Measurements from ENCODE around the gene RRAGD. TPM values are rescaled to one million over a fixed set of nuclear protein-coding genes. Genes with fewer than 3 reads are reported as not detected.

RRAGD gene
- total RNA-seq, 1 donor from 2014 or later, result 5.4 TPM

DNA sequence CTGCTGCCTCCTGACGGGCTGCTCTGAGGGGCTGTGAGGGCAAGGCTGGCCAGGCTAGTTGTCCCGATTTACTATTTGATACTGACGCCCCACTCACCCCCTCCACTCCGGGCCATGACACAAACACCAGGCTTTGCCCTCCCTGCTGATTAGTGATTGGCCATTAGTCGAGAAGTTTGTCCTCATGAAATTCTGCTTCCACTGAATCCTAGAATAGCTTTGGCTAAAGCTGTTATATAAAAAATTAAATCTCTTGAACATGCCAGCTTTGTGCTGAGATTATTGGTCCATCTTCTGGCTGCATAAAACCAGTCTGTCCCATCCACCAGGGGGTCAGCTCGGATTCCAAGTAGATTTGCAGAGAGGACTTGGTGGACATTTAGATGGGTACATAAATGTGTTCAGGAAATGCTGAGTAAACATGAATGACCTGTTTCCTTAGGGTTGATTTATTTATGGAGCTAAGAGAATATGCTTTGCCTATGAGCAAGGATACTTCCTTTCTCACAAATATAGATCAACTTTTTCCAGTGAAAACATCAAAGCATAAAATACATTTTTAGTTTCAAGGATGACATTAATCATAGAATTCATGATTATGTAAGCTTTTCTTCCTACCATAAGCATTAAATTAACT is 96.7 kb downstream of the RRAGD start, which contains the start of gene GABRR2:
TSS of gene GABRR2 (minus strand) at position 51 of the 637 bp plus-strand sequence. CDS start 134 bp downstream, outside the sequence.
- H3K27me3 Mint-ChIP-seq, result no peaks in the 10 kb centered on the region
- H3K4me3 Mint-ChIP-seq, result no peak within 1 kb of the TSS
- ChIA-PET POLR2A (no interaction called here), CTCF (no interaction called here)
- peak within 1 kb of the TSS; percentile 36 for H3K27ac Mint-ChIP-seq
- intact Hi-C loops (cut with micrococcal nuclease), result no loop called here
- no peaks in the 10 kb centered on the region for H3K9me3 Mint-ChIP-seq
- H3K36me3 Mint-ChIP-seq (ENCODE audit: low read depth), result peaks cover 44% of the 10 kb centered on the region
- TF ChIP-seq, protein P1, sequence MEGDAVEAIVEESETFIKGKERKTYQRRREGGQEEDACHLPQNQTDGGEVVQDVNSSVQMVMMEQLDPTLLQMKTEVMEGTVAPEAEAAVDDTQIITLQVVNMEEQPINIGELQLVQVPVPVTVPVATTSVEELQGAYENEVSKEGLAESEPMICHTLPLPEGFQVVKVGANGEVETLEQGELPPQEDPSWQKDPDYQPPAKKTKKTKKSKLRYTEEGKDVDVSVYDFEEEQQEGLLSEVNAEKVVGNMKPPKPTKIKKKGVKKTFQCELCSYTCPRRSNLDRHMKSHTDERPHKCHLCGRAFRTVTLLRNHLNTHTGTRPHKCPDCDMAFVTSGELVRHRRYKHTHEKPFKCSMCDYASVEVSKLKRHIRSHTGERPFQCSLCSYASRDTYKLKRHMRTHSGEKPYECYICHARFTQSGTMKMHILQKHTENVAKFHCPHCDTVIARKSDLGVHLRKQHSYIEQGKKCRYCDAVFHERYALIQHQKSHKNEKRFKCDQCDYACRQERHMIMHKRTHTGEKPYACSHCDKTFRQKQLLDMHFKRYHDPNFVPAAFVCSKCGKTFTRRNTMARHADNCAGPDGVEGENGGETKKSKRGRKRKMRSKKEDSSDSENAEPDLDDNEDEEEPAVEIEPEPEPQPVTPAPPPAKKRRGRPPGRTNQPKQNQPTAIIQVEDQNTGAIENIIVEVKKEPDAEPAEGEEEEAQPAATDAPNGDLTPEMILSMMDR (IDR thresholded peaks at IDR 0.05), result no peak
- H3K4me1 Mint-ChIP-seq, result peaks cover 18% of the 10 kb centered on the region
- ATAC-seq (ENCODE audit: low read depth) (no peak), DNase-seq (no peak)

DNA sequence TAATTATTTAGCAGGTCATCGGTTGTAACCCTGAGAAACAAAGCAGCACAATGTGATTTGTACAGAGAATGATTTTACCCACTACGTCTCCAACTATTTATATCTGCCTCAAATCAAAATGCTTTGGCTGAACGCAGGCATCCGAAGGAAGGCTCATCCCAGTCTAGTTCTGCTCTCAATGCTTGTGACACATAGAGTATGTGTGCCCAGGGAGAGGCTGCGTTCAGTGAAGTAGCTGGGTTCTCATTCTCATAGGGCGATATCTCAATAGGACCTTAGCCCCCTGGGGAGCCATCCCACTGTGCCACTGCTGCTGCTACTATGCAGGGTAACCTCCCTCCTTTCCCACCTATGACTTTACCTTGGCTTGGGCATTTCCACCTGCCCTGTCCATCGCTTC is 97.4 kb downstream of the RRAGD start:
- Mint-ChIP-seq H3K27me3 (no peaks in the 10 kb centered on the region), H3K9me3 (no peaks in the 10 kb centered on the region), H3K4me1 (peaks cover 12% of the 10 kb centered on the region), H3K27ac (no peak overlapping the region), H3K4me3 (no peak overlapping the region), H3K36me3 (ENCODE audit: low read depth) (peaks cover 40% of the 10 kb centered on the region)
- ATAC-seq (ENCODE audit: low read depth), result no peak
- TF ChIP-seq, protein P1 (IDR thresholded peaks at IDR 0.05), result no peak
- DNase-seq, result no peak
- intact Hi-C loops (cut with micrococcal nuclease), result no loop called here
- POLR2A ChIA-PET, result no interaction called here
- CTCF ChIA-PET, result no interaction called here

Other genes starting within 250 kb of the RRAGD start
- not detected in 2 replicates for gene GABRR1, start 194.9 kb downstream of the RRAGD start, total RNA-seq
- gene GABRR2, start 97.0 kb downstream of the RRAGD start, total RNA-seq, result 1.4 and 1.8 TPM in 2 replicates
- gene UBE2J1, start 59.6 kb downstream of the RRAGD start, total RNA-seq, result 32.3 and 32.8 TPM in 2 replicates
- gene ANKRD6, start 20.9 kb upstream of the RRAGD start, total RNA-seq, result 6.6 and 9.6 TPM in 2 replicates
- 41.9 and 44.9 TPM in 2 replicates for gene LYRM2, start 226.5 kb upstream of the RRAGD start, total RNA-seq